OCI-LY3 (cell line): ENCODE results near the gene B4GALNT2.

Experiments used
- H2AFZ ChIP-seq: fragments of 200-600, 300-600 bp; shearing (Covaris generic); 2 replicates; pipeline ENCODE4 v1.6.0; 2014; ENCODE audit warnings: antibody characterized with exemption, low read depth, low read length
- H3K27ac ChIP-seq: fragments of 200-600, 300-600 bp; sonication (generic); 2 replicates; pipeline ENCODE4 v1.5.1; 2014; ENCODE audit warnings: mild to moderate bottlenecking, low read length, moderate library complexity, mixed read lengths
- H3K27me3 ChIP-seq: fragments of 200-600, 300-600 bp; sonication (generic); 2 replicates; pipeline ENCODE4 v1.6.1; 2014; ENCODE audit warnings: low read depth, low read length, mixed read lengths
- H3K36me3 ChIP-seq: fragments of 200-600, 300-600 bp; sonication (generic); replicated peaks from 2 replicates; pipeline ENCODE3; 2014; ENCODE audit warnings: low read depth, low read length, mixed read lengths
- H3K4me1 ChIP-seq: fragments of 300-600, 200-600 bp; sonication (generic); 2 replicates; pipeline ENCODE4 v1.6.1; 2014; ENCODE audit warnings: low read length, mixed read lengths
- H3K4me2 ChIP-seq: fragments of 200-600, 300-600 bp; sonication (generic); 2 replicates; pipeline ENCODE4 v1.6.1; 2014; ENCODE audit warnings: low read length, mixed read lengths
- H3K4me3 ChIP-seq: fragments of 300-600, 200-600 bp; sonication (generic); 2 replicates; pipeline ENCODE4 v1.5.1; 2014; ENCODE audit warnings: antibody characterized with exemption, mild to moderate bottlenecking, low read length, moderate library complexity
- H3K79me2 ChIP-seq: fragments of 300-600, 200-600 bp; shearing (Covaris generic); 2 replicates; pipeline ENCODE4 v1.6.1; 2014; ENCODE audit warnings: mild to moderate bottlenecking, low read length, mixed read lengths
- H3K9ac ChIP-seq: fragments of 300-600, 200-600 bp; shearing (Covaris generic); 2 replicates; pipeline ENCODE4 v1.6.0; 2014; ENCODE audit warnings: mild to moderate bottlenecking, low read length, moderate library complexity
- H3K9me3 ChIP-seq: fragments of 200-600, 300-600 bp; shearing (Covaris generic); 2 replicates; pipeline ENCODE4 v1.6.1; 2014; ENCODE audit warnings: low read length, mixed read lengths; ENCODE audit not compliant: insufficient read depth
- H4K20me1 ChIP-seq: fragments of 200-600, 300-600 bp; sonication (generic); 2 replicates; pipeline ENCODE4 v1.6.1; 2016; ENCODE audit warnings: low read length, mixed read lengths; ENCODE audit not compliant: insufficient read depth
- CTCF ChIP-seq: fragments of 200-600, 300-600 bp; sonication (generic); IDR thresholded peaks from 2 replicates; pipeline ENCODE4 v1.5.1; 2014; ENCODE audit warnings: antibody characterized with exemption, low read length, low read depth
- EZH2phosphoT487 ChIP-seq: fragments of 200-600 bp; shearing (Covaris generic); IDR thresholded peaks from 2 replicates; pipeline ENCODE4 v1.6.1; 2018; ENCODE audit warnings: antibody characterized with exemption, mixed run types, low read depth

The B4GALNT2 gene

GRCh38 chr17:49190932-49191331, 58.4 kb downstream of the B4GALNT2 start:
- Histone ChIP-seq H3K4me2 (peak overlapping the region; percentile 23; the same call in 1 of the 2 replicates), H4K20me1 (no peaks in the 10 kb centered on the region), H3K27ac (no peak overlapping the region), H3K9ac (peak overlapping the region; percentile 97; the same call in 1 of the 2 replicates), H3K4me3 (0 out of 2 replicates have a peak overlapping the region, but pooled peaks have one; percentile 9), H3K9me3 (no peaks in the 10 kb centered on the region), H3K27me3 (no peaks in the 10 kb centered on the region), H3K36me3 (no peaks in the 10 kb centered on the region), H3K4me1 (peaks cover 17% of the 10 kb centered on the region), H3K79me2 (no peaks in the 10 kb centered on the region), H2AFZ (no peak overlapping the region)
- no peak for TF ChIP-seq CTCF
- TF ChIP-seq EZH2phosphoT487, result no peak

- H3K9ac ChIP-seq, result peak overlapping the region; percentile 97
- TF ChIP-seq CTCF (no peak), EZH2phosphoT487 (no peak)
- peak overlapping the region; percentile 95 for H3K27ac ChIP-seq
- H3K36me3 ChIP-seq, result no peaks in the 10 kb centered on the region
- H3K27me3 ChIP-seq, result no peaks in the 10 kb centered on the region
- H3K9me3 ChIP-seq, result no peaks in the 10 kb centered on the region
- no peaks in the 10 kb centered on the region for H4K20me1 ChIP-seq
- no peaks in the 10 kb centered on the region for H3K79me2 ChIP-seq
- peak overlapping the region; percentile 74 for H3K4me2 ChIP-seq
- H3K4me3 ChIP-seq, result peak overlapping the region; percentile 90
- H3K4me1 ChIP-seq, result peaks cover 17% of the 10 kb centered on the region
- H2AFZ ChIP-seq, result peak overlapping the region; percentile 74
These were observed 58.9 kb downstream of the B4GALNT2 start for GRCh38 chr17:49191409-49191916.

GRCh38 chr17:49191917-49192741, 59.6 kb downstream of the B4GALNT2 start:
- H3K27ac ChIP-seq, result peak overlapping the region; percentile 95
- H4K20me1 ChIP-seq, result no peaks in the 10 kb centered on the region
- H3K36me3 ChIP-seq, result no peaks in the 10 kb centered on the region
- peaks cover 17% of the 10 kb centered on the region for H3K4me1 ChIP-seq
- peak overlapping the region; percentile 74 for H3K4me2 ChIP-seq
- no peaks in the 10 kb centered on the region for H3K9me3 ChIP-seq
- H3K9ac ChIP-seq, result peak overlapping the region; percentile 97
- no peaks in the 10 kb centered on the region for H3K79me2 ChIP-seq
- peak overlapping the region; percentile 90 for H3K4me3 ChIP-seq
- no peaks in the 10 kb centered on the region for H3K27me3 ChIP-seq
- peak overlapping the region; percentile 74 for H2AFZ ChIP-seq
- TF ChIP-seq EZH2phosphoT487, result no peak
- TF ChIP-seq CTCF, result peak; percentile 58

GRCh38 chr17:49193513-49194296, 61.1 kb downstream of the B4GALNT2 start:
- Histone ChIP-seq H3K79me2 (no peaks in the 10 kb centered on the region), H2AFZ (peak overlapping the region; percentile 51; the same call in 1 of the 2 replicates), H3K4me3 (peak overlapping the region; percentile 90), H3K9me3 (no peaks in the 10 kb centered on the region), H3K4me2 (peak overlapping the region; percentile 74), H3K9ac (peak overlapping the region; percentile 97), H3K27ac (no peak overlapping the region), H3K4me1 (peaks cover 17% of the 10 kb centered on the region), H4K20me1 (no peaks in the 10 kb centered on the region), H3K27me3 (no peaks in the 10 kb centered on the region), H3K36me3 (no peaks in the 10 kb centered on the region)
- TF ChIP-seq CTCF (no peak), EZH2phosphoT487 (no peak)
